ENCODE data around the gene HIGD1C.

Gene HIGD1C

DNA sequence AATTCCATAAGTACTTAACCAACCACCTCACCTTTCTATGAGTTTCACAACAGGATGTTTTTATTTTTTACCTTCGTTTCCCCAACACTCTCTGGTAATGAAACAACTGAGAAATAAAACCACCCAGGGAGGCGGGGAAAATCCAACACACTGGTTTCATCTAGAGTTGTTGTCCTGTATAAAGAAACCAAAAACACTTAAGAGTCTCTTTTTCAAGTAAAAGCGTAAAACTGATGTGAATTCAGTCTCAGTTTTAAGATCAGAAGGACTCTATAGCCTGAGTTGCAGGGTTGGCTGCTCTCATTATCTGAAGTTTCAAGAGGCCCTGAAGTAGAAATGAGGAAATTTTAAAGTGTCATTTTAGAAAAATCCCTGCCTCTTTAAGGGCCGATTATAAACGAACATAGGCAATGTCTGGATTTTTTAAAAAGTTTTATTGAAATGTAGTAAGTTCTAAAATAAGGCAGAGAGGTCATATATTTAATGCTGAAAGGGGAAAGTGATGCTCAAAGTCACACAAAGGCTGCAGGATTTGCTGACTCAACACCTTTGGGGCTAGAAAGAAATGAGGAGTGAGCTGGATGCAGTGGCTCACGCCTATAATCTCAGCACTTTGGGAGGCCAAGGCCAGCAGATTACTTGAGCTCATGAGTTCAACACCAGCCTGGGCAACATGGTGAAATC, 27.2 kb downstream of the HIGD1C start:
- Histone ChIP-seq H3K79me2 (ENCODE audit: control insufficient read depth, low read length) (no peaks in the 10 kb centered on the region), H3K9me3 (ENCODE audit: control insufficient read depth, insufficient read depth, low read length) (no peaks in the 10 kb centered on the region), H3K36me3 (ENCODE audit: control insufficient read depth, low read length) (no peaks in the 10 kb centered on the region), H3K27ac (ENCODE audit: low read depth, low read length) (no peak overlapping the region), H3K9me2 (replicated peaks; ENCODE audit: control insufficient read depth, low read length) (no peaks in the 10 kb centered on the region), H3K4me3 (ENCODE audit: low read length) (no peak overlapping the region), H3F3A (ENCODE audit: control insufficient read depth, insufficient read depth) (no peaks in the 10 kb centered on the region), H3K4me1 (ENCODE audit: control insufficient read depth, low read length) (no peaks in the 10 kb centered on the region), H3K27me3 (ENCODE audit: control insufficient read depth, low read length) (no peaks in the 10 kb centered on the region), H3K4me2 (ENCODE audit: low read length) (no peak overlapping the region), H4K20me1 (ENCODE audit: control insufficient read depth, insufficient read depth, low read depth, low read length) (no peaks in the 10 kb centered on the region)
- no peak for TF ChIP-seq CTCF (IDR thresholded peaks at IDR 0.05; ENCODE audit: low read depth, low read length, poor library complexity, severe bottlenecking)
- no peak for TF ChIP-seq EZH2phosphoT487 (IDR thresholded peaks at IDR 0.05; ENCODE audit: borderline replicate concordance, low read length)

DNA sequence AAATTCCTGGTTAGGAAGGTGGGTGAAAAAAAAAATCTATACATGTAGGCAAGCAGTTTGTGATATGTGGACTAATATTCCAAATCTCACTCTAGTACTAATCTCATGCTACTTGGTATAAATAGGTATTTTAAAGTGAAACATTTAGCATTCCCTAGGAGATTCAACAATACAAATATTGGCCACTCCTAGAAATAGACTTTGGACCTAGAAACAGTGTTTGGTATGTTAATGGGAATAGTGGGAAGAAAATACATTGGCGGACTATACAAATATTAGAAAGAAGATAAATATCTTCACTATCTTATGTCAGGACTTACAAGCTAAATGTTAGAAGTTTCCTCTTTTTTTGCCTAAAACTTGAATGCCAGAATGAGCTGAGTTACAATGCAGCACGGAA, 28.2 kb downstream of the HIGD1C start:
- TF ChIP-seq EZH2phosphoT487 (IDR thresholded peaks at IDR 0.05; ENCODE audit: borderline replicate concordance, low read length) (no peak), CTCF (IDR thresholded peaks at IDR 0.05; ENCODE audit: low read depth, low read length, poor library complexity, severe bottlenecking) (no peak)
- H3K36me3 ChIP-seq (ENCODE audit: control insufficient read depth, low read length): no peaks in the 10 kb centered on the region
- H3K79me2 ChIP-seq (ENCODE audit: control insufficient read depth, low read length): no peaks in the 10 kb centered on the region
- H3K27ac ChIP-seq (ENCODE audit: low read depth, low read length): no peak overlapping the region
- H3K9me2 ChIP-seq (replicated peaks; ENCODE audit: control insufficient read depth, low read length): no peaks in the 10 kb centered on the region
- no peak overlapping the region for H3K4me3 ChIP-seq (ENCODE audit: low read length)
- H3K4me1 ChIP-seq (ENCODE audit: control insufficient read depth, low read length): no peaks in the 10 kb centered on the region
- H3K4me2 ChIP-seq (ENCODE audit: low read length): no peak overlapping the region
- no peaks in the 10 kb centered on the region for H3F3A ChIP-seq (ENCODE audit: control insufficient read depth, insufficient read depth)
- H3K27me3 ChIP-seq (ENCODE audit: control insufficient read depth, low read length): no peaks in the 10 kb centered on the region
- H4K20me1 ChIP-seq (ENCODE audit: control insufficient read depth, insufficient read depth, low read depth, low read length): no peaks in the 10 kb centered on the region
- H3K9me3 ChIP-seq (ENCODE audit: control insufficient read depth, insufficient read depth, low read length): no peaks in the 10 kb centered on the region

DNA sequence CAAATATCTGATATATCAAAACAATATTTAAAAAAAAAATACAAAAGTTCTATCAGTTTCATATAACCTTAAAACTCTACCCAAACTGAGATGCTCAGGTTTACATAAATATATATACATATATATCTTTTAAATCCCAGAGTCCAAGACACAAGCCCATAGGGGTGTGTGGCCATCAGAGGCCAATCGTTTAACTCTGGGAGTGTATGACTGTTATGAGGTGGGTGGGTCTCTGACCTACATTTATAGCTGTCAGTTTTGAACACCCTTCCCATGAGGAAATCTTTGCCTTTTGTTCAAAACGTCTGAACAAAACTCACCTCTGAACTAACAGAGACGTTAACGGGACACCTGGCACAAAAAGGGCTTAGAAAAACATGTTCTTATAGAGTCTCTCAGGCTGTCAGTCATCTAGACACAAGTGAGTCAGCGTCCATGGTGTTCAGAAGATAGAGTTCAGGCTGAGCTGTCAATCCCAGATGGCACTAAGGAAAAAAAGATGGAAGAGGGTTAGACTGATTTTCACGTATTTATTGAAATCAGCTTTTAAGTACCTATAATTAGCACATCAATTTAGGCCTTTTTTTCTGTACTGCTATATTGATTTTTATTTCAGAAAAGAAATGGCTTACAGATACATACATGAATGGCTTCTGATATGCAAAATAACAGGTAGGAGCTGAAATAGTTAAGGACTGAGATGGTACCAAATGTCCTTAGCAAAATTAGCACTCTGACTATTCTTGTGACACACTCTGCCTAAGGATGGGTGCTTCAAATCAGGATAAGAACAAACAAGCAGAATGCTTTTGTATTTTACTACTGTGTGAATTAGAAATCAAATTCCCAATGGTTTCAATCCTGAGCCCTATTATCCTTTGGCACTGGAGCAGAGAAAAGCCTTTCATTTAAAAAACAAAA, 29.2 kb downstream of the HIGD1C start:
- no peak overlapping the region for H3K27ac ChIP-seq (ENCODE audit: low read depth, low read length)
- H3K4me1 ChIP-seq (ENCODE audit: control insufficient read depth, low read length): no peaks in the 10 kb centered on the region
- no peak overlapping the region for H3K4me2 ChIP-seq (ENCODE audit: low read length)
- no peaks in the 10 kb centered on the region for H3K79me2 ChIP-seq (ENCODE audit: control insufficient read depth, low read length)
- no peaks in the 10 kb centered on the region for H3K9me3 ChIP-seq (ENCODE audit: control insufficient read depth, insufficient read depth, low read length)
- TF ChIP-seq EZH2phosphoT487 (IDR thresholded peaks at IDR 0.05; ENCODE audit: borderline replicate concordance, low read length) (no peak), CTCF (IDR thresholded peaks at IDR 0.05; ENCODE audit: low read depth, low read length, poor library complexity, severe bottlenecking) (no peak)
- no peaks in the 10 kb centered on the region for H3F3A ChIP-seq (ENCODE audit: control insufficient read depth, insufficient read depth)
- H4K20me1 ChIP-seq (ENCODE audit: control insufficient read depth, insufficient read depth, low read depth, low read length): no peaks in the 10 kb centered on the region
- no peaks in the 10 kb centered on the region for H3K27me3 ChIP-seq (ENCODE audit: control insufficient read depth, low read length)
- no peaks in the 10 kb centered on the region for H3K9me2 ChIP-seq (replicated peaks; ENCODE audit: control insufficient read depth, low read length)
- peaks cover 3% of the 10 kb centered on the region for H3K36me3 ChIP-seq (ENCODE audit: control insufficient read depth, low read length)
- H3K4me3 ChIP-seq (ENCODE audit: low read length): no peak overlapping the region
